GM23248 (cell line): ENCODE measurements around the gene OR10A5. TPM values are rescaled to one million over a fixed set of nuclear protein-coding genes. Genes with fewer than 3 reads are reported as not detected.
"Not testable (repeated sequence)": the region's sequence is repeated elsewhere in the genome, so short reads cannot be mapped to it uniquely, and the experiment has no call there.

ENCODE experiments used
- DNase-seq: peaks from one replicate; pipeline ENCODE4 v3.0.0-alpha.2; 2015
- H2AFZ ChIP-seq: fragments of 200-600 bp; sonication (generic); 2 replicates; pipeline ENCODE4 v1.6.1; 2016; ENCODE audit warnings: antibody characterized with exemption
- H3F3A ChIP-seq: fragments of 200-600 bp; sonication (generic); 2 replicates; pipeline ENCODE4 v1.6.1; 2016; ENCODE audit warnings: mild to moderate bottlenecking, antibody characterized with exemption, mixed run types; ENCODE audit not compliant: insufficient read depth
- H3K27ac ChIP-seq: fragments of 200-600 bp; sonication (generic); 2 replicates; pipeline ENCODE4 v1.5.1; 2016; ENCODE audit warnings: mild to moderate bottlenecking
- H3K27me3 ChIP-seq: fragments of 200-600 bp; sonication (generic); replicated peaks from 2 replicates; pipeline ENCODE4 v1.6.1; 2016; ENCODE audit warnings: mild to moderate bottlenecking; ENCODE audit not compliant: insufficient read depth
- H3K36me3 ChIP-seq: fragments of 200-600 bp; sonication (generic); 2 replicates; pipeline ENCODE4 v1.6.1; 2016; ENCODE audit warnings: low read depth, mild to moderate bottlenecking
- H3K4me1 ChIP-seq: fragments of 200-600 bp; sonication (generic); 2 replicates; pipeline ENCODE4 v1.6.1; 2016; ENCODE audit warnings: mild to moderate bottlenecking; ENCODE audit not compliant: insufficient read depth
- H3K4me2 ChIP-seq: fragments of 200-600 bp; sonication (generic); one replicate; pipeline ENCODE4 v1.6.1; 2016; ENCODE audit warnings: mild to moderate bottlenecking; ENCODE audit not compliant: unreplicated experiment
- H3K4me3 ChIP-seq: fragments of 200-600 bp; sonication (generic); 2 replicates; pipeline ENCODE4 v1.5.1; 2016; ENCODE audit warnings: mild to moderate bottlenecking
- H3K79me2 ChIP-seq: fragments of 200-600 bp; sonication (generic); 2 replicates; pipeline ENCODE4 v1.6.1; 2016; ENCODE audit warnings: mild to moderate bottlenecking; ENCODE audit not compliant: insufficient read depth
- H3K9ac ChIP-seq: fragments of 200-600 bp; sonication (generic); 2 replicates; pipeline ENCODE4 v1.6.1; 2016; ENCODE audit warnings: mild to moderate bottlenecking
- H3K9me2 ChIP-seq: fragments of 200-600 bp; sonication (generic); 2 replicates; pipeline ENCODE4 v1.6.1; 2016; ENCODE audit warnings: mixed run types, mild to moderate bottlenecking, moderate library complexity; ENCODE audit not compliant: insufficient read depth
- H3K9me3 ChIP-seq: fragments of 200-600 bp; sonication (generic); one replicate; pipeline ENCODE4 v1.6.1; 2017; ENCODE audit warnings: low read depth
- H4K20me1 ChIP-seq: fragments of 200-600 bp; sonication (generic); 2 replicates; pipeline ENCODE4 v1.6.0; 2016; ENCODE audit not compliant: insufficient read depth
- EZH2 ChIP-seq: fragments of 200-600 bp; sonication (generic); IDR thresholded peaks from 2 replicates; pipeline ENCODE4 v1.6.1; 2018; ENCODE audit warnings: antibody characterized with exemption, mild to moderate bottlenecking; ENCODE audit not compliant: insufficient read depth, poor library complexity, severe bottlenecking
- EZH2phosphoT487 ChIP-seq: fragments of 200-600 bp; sonication (generic); IDR thresholded peaks from 2 replicates; pipeline ENCODE4 v1.6.1; 2018; ENCODE audit warnings: antibody characterized with exemption, moderate library complexity, mild to moderate bottlenecking, low read depth; ENCODE audit not compliant: insufficient read depth
- WGBS, 2 experiments: methylation state at CpG; one replicate each; pipeline ENCODE4 v1.1.6; 2015 to 2017; ENCODE audit warnings: low lambda C conversion rate in 2 of 2, low coverage in 1 of 2; ENCODE audit errors: missing lambda C conversion rate in 2 of 2; 5-methylcytosine and 5-hydroxymethylcytosine counted together
- in situ Hi-C: fragments of 300-500 bp; cut with MboI; formaldehyde crosslinking; loops from 2 replicates; pipeline ENCODE4 v1.15.0; 2020
- polyA plus RNA-seq: library from polyadenylated mRNA; unstranded; fragments of >200 nt; fragmentation: Nextera tagmentation; extraction: Ambion mirVana; gene quantifications from 2 replicates; pipeline ENCODE4 v1.2.1, GENCODE V29; 2016
- total RNA-seq: library from RNA; depleted of rRNA; stranded (reverse); fragments of >200 nt; shearing (Covaris generic); gene quantifications from 2 replicates; pipeline ENCODE4 v1.2.3, GENCODE V29; 2014

Gene OR10A5
- total and polyA plus RNA-seq, 2 experiments from 2014 or later = not detected

DNA sequence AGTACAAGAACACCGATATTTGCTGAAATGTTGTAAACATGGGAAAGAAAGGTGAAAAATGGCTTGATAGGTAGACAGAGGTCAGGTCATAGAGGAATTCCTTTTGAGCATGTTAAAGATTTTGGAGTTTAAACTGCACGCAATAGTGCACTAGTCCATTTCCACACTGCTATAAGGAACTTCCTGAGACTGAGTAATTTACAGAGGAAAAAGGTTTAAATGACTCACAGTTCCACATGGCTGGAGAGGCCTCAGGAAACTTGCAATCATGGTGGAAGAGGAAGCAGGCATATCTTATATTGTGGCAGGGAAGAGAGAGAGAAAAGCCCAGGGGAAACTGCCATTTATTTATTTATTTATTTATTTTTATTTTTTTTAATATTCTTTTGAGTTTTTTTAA lies 5.0 kb downstream of the OR10A5 start:
- no peaks in the 10 kb centered on the region for H3K36me3 ChIP-seq
- in situ Hi-C loops = no loop called here
- no peak overlapping the region for H3K4me3 ChIP-seq
- DNase-seq = no peak
- no peak for TF ChIP-seq EZH2phosphoT487
- no peak for TF ChIP-seq EZH2
- no peak overlapping the region for H3K9ac ChIP-seq
- H3K27ac ChIP-seq = no peak overlapping the region
- no peaks in the 10 kb centered on the region for H4K20me1 ChIP-seq
- H3F3A ChIP-seq = no peaks in the 10 kb centered on the region
- WGBS, 2 experiments = 93 to 95% methylated on average over 2 of the region's 2 CpGs
- no peaks in the 10 kb centered on the region for H3K9me3 ChIP-seq
- H3K79me2 ChIP-seq = no peaks in the 10 kb centered on the region
- no peaks in the 10 kb centered on the region for H3K4me1 ChIP-seq
- no peak overlapping the region for H2AFZ ChIP-seq
- no peaks in the 10 kb centered on the region for H3K9me2 ChIP-seq
- no peak overlapping the region for H3K4me2 ChIP-seq
- H3K27me3 ChIP-seq = no peaks in the 10 kb centered on the region

DNA sequence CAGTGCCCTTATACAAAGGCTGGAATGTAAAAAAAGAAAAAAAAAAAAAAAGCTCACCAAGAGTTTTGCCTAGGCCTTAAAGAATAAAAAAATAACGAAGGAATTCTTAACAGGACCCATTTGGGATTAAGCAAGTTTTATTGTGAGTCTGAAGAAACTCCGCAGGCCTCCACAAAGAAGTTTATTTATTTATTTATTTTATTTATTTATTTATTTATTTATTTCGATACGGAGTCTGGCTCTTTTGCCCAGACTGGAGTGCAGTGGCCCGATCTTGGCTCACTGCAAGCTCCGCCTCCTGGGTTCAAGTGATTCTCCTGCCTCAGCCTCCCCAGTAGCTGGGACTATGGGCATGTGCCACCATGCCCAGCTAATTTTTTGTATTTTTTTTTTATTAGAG lies 9.3 kb downstream of the OR10A5 start:
- WGBS, 2 experiments = 76 to 79% methylated on average over 6 of the region's 6 CpGs
- H4K20me1 ChIP-seq, H3K4me2 ChIP-seq, H3F3A ChIP-seq, H3K27me3 ChIP-seq, H3K27ac ChIP-seq, in situ Hi-C loops, H3K9ac ChIP-seq, H3K4me1 ChIP-seq, H3K36me3 ChIP-seq, H2AFZ ChIP-seq, H3K4me3 ChIP-seq, H3K9me2 ChIP-seq, H3K9me3 ChIP-seq, DNase-seq, H3K79me2 ChIP-seq: not testable (repeated sequence)

DNA sequence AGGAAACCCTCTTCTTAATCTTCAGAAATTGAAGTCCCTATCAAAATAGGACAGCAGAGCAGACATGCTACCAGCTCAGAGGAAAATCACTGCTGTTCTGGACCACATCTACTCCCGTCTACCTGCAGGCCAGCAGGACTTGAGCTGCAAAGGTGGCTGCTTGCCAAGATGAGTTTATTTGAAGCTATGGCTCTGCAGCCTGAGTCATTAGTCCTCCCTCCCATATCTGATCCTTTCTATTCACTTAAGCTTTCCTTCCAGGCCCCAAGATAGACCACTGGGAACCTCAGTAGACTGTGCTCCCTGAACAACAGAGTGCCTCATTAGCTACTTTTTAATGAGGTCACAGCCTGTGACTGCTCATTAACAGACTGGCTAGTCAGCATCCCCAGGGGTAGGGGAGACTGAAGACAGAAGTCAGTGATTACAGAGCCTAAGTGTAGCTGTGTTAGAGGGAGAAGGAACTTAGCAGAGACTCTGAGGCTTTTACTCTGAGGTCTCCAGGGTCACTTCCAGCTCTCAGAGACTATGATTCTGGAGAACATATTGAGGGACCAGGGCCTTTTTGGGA lies 10.6 kb downstream of the OR10A5 start:
- Histone ChIP-seq H3K27me3 (no peaks in the 10 kb centered on the region), H3K27ac (no peak overlapping the region), H3K4me2 (no peak overlapping the region), H3K9me2 (no peaks in the 10 kb centered on the region), H2AFZ (no peak overlapping the region), H3K9me3 (no peaks in the 10 kb centered on the region), H3K36me3 (no peaks in the 10 kb centered on the region), H3F3A (no peaks in the 10 kb centered on the region), H4K20me1 (no peaks in the 10 kb centered on the region), H3K4me1 (peaks cover 9% of the 10 kb centered on the region), H3K79me2 (no peaks in the 10 kb centered on the region), H3K4me3 (no peak overlapping the region), H3K9ac (no peak overlapping the region)
- no peak for TF ChIP-seq EZH2
- TF ChIP-seq EZH2phosphoT487 = no peak
- DNase-seq = peak; percentile 86
- 5 to 13% methylated on average over 1 of the region's 1 CpG for WGBS, 2 experiments
- in situ Hi-C loops = no loop called here

DNA sequence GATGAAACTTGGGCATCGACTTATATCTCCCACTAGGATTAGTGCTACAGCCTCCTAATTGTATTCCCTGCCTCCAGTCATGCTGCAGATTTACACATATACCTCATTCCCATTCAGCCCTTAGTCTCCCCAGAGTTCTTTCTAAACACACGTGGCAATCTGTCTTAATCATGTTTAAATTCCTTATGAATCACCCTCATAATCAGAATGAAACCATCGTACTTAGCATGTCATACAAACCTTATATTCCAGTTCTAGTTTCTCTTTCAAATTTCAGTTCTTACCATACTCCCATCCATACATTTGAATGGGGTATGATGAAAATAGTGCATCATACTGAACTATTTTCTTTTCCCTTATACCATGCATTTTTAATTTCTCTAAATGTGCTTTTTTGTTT lies 11.4 kb downstream of the OR10A5 start:
- H3K9me2 ChIP-seq = no peaks in the 10 kb centered on the region
- H3K27me3 ChIP-seq = no peaks in the 10 kb centered on the region
- peaks cover 9% of the 10 kb centered on the region for H3K4me1 ChIP-seq
- H3K9me3 ChIP-seq = no peaks in the 10 kb centered on the region
- H3K4me2 ChIP-seq = peak overlapping the region; percentile 44
- no peaks in the 10 kb centered on the region for H3F3A ChIP-seq
- H3K36me3 ChIP-seq = no peaks in the 10 kb centered on the region
- no peak overlapping the region for H2AFZ ChIP-seq
- in situ Hi-C loops = no loop called here
- 30 to 31% methylated on average over 3 of the region's 3 CpGs for WGBS, 2 experiments
- no peaks in the 10 kb centered on the region for H4K20me1 ChIP-seq
- H3K79me2 ChIP-seq = no peaks in the 10 kb centered on the region
- H3K27ac ChIP-seq = no peak overlapping the region
- no peak overlapping the region for H3K4me3 ChIP-seq
- no peak overlapping the region for H3K9ac ChIP-seq
- peak; percentile 51 for DNase-seq
- TF ChIP-seq EZH2 (no peak), EZH2phosphoT487 (no peak)

DNA sequence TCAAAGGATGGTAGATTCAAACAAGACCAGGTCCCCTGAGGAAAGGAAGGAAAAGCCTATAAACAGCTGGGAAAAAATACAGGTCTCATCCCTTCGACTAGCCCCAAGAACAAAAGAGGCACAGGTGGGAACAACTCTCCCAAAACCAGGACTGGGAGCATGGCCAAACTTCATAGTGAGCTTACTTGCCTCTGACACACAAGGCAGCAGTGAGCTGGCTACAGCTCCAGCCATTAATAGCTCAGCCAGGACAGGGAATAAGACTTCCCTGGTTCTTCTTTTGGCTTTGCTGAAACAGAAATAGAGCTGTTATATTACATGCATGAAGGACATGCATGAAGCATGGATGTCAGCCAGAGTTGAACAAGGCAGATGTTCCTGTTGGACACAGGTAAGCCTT lies 17.5 kb downstream of the OR10A5 start, which contains the start of gene OR10A2:
Gene OR10A2, plus strand, starts transcription at position 97 of the 400 bp plus-strand sequence. CDS start 6,698 bp downstream, outside the sequence.
- Histone ChIP-seq H3K27me3 (no peaks in the 10 kb centered on the region), H3K4me2 (no peak within 1 kb of the TSS), H3K4me1 (no peaks in the 10 kb centered on the region; the same call in 1 of the 2 replicates), H3F3A (no peaks in the 10 kb centered on the region), H3K9me3 (no peaks in the 10 kb centered on the region), H4K20me1 (no peaks in the 10 kb centered on the region), H3K9ac (no peak within 1 kb of the TSS), H3K9me2 (no peaks in the 10 kb centered on the region), H3K27ac (no peak within 1 kb of the TSS), H3K79me2 (no peaks in the 10 kb centered on the region), H2AFZ (no peak within 1 kb of the TSS), H3K36me3 (no peaks in the 10 kb centered on the region), H3K4me3 (no peak within 1 kb of the TSS)
- in situ Hi-C loops = no loop called here
- TF ChIP-seq EZH2phosphoT487 = no peak
- no peak for TF ChIP-seq EZH2
- peak; percentile 59 for DNase-seq
- WGBS, 2 experiments = 0 to 8% methylated on average over 1 of the region's 1 CpG
